Measurements from ENCODE around the gene RPTOR.

RPTOR gene

DNA sequence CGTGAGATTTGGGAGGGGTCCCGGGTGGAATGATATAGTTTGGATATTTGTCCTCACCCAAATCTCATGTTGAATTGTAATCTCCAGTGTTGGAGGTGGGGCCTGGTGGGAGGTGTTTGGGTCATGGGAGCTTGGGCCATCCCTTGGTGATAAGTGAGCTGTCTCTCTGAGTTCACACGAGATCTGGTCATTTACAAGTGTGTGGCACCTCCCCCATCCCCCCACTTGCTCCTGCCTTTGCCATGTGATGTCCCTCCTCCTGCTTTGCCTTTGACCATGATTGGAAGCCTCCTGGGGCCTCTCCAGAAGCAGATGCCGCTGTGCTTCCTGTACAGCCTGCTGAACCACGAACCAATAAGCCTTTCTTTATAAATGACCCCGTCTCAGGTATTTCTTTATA, 469.0 kb downstream of the RPTOR start:
- no peak for DNase-seq

GRCh38 chr17:81015136-81015535, 470.5 kb downstream of the RPTOR start:
- no peak for DNase-seq

All from EL (cell line).